ENCODE measurements around the gene L3MBTL1.

The L3MBTL1 gene

DNA sequence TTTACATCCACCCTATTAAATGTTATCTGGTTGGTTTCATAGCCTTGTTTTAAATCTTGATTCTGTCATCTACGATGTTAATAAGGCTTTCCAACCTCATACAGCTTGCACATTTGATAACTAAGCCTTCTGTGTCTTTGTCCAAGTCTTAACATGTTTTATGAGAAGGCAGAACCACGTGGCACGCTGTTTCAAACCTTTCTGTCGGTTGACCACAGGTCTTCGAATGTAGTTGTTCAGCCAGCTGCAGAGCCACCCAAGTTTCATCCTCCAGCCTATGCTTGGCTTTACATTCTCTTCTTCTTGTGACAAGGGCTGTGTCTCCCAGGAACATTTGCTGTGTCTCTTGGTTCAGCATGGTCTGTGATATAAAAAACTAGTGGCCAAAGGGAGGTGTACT, 35.6 kb downstream of the L3MBTL1 start:
- H3K4ac ChIP-seq (ENCODE audit: low read length), result no peak overlapping the region
- H3K23ac ChIP-seq (ENCODE audit: low read depth, low read length, poor library complexity), result no peak overlapping the region
- no peaks in the 10 kb centered on the region for H3K4me1 ChIP-seq (ENCODE audit: control insufficient read depth in 2 of 2, insufficient read depth in 1 of 2, low read depth in 1 of 2, low read length in 2 of 2)
- H4K91ac ChIP-seq (ENCODE audit: low read depth, low read length, poor library complexity), result no peak overlapping the region
- no peak overlapping the region for H3K14ac ChIP-seq (ENCODE audit: low read length)
- no peak overlapping the region for H4K8ac ChIP-seq (ENCODE audit: low read depth, low read length)
- H3K9me3 ChIP-seq (replicated peaks in 1 of 2; ENCODE audit: control insufficient read depth in 2 of 2, insufficient read depth in 1 of 2, low read depth in 1 of 2, low read length in 2 of 2), result peaks cover under 1 to 4% of the 10 kb centered on the region in 2 donors
- H3K4me3 ChIP-seq (ENCODE audit: low read length in 2 of 2), result no peak overlapping the region
- no peak overlapping the region for H3K18ac ChIP-seq (ENCODE audit: low read length)
- H2AK5ac ChIP-seq (ENCODE audit: low read depth, low read length), result no peak overlapping the region
- H2BK15ac ChIP-seq (ENCODE audit: low read length), result no peak overlapping the region
- no peaks in the 10 kb centered on the region for H3K79me1 ChIP-seq (ENCODE audit: low read depth, low read length)
- H2AFZ ChIP-seq (ENCODE audit: low read length), result no peak overlapping the region
- DNase-seq (ENCODE audit: low spot score), result no peak
- peaks cover 0 to 19% of the 10 kb centered on the region in 2 donors for H3K36me3 ChIP-seq (replicated peaks in 1 of 2; ENCODE audit: control insufficient read depth in 2 of 2, insufficient read depth in 2 of 2, low read length in 2 of 2)
- H3K4me2 ChIP-seq (ENCODE audit: insufficient read depth, low read length, poor library complexity, severe bottlenecking), result no peak overlapping the region
- H2BK5ac ChIP-seq (ENCODE audit: low read length), result no peak overlapping the region
- H2BK12ac ChIP-seq (ENCODE audit: low read length), result no peak overlapping the region
- H3K9ac ChIP-seq (ENCODE audit: low read depth, low read length, poor library complexity), result no peak overlapping the region
- H2BK120ac ChIP-seq (ENCODE audit: low read depth, low read length), result no peak overlapping the region
- H3K27ac ChIP-seq (replicated peaks; ENCODE audit: low read length), result no peak overlapping the region
- H3K27me3 ChIP-seq (ENCODE audit: control insufficient read depth in 3 of 3, insufficient read depth in 3 of 3, low read depth in 1 of 3, low read length in 3 of 3), result no peaks in the 10 kb centered on the region
- no CpG with 5 or more reads among the region's 5 CpGs for WGBS, 2 donors (ENCODE audit: extremely low coverage in 2 of 2, insufficient read length in 2 of 2, insufficient replicate concordance in 1 of 2)

DNA sequence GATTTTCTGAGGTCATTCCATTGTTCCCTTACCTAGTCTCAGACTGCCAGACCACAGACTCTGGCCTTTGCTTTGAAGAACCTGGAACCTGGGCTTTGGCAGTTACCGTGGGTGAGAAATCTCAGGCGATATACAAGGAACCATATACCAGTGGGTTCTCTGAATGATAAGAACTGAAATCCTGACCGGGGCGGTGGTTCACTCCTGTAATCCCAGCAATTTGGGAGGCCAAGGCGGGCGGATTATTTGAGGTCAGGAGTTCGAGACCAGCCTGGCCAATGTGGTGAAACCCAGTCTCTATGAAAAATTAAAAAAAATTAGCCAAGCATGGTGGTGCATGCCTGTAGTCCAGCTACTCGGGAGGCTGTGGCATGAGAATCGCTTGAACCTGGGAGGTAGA, 37.0 kb downstream of the L3MBTL1 start:
- no peak overlapping the region for H3K23ac ChIP-seq (ENCODE audit: low read depth, low read length, poor library complexity)
- no peak overlapping the region for H2BK15ac ChIP-seq (ENCODE audit: low read length)
- H3K4ac ChIP-seq (ENCODE audit: low read length), result no peak overlapping the region
- peaks cover 0 to 19% of the 10 kb centered on the region in 2 donors for H3K36me3 ChIP-seq (replicated peaks in 1 of 2; ENCODE audit: control insufficient read depth in 2 of 2, insufficient read depth in 2 of 2, low read length in 2 of 2)
- no peaks in the 10 kb centered on the region for H3K4me1 ChIP-seq (ENCODE audit: control insufficient read depth in 2 of 2, insufficient read depth in 1 of 2, low read depth in 1 of 2, low read length in 2 of 2)
- no peak overlapping the region for H3K4me2 ChIP-seq (ENCODE audit: insufficient read depth, low read length, poor library complexity, severe bottlenecking)
- H4K8ac ChIP-seq (ENCODE audit: low read depth, low read length), result no peak overlapping the region
- no peak overlapping the region for H2BK12ac ChIP-seq (ENCODE audit: low read length)
- no peaks in the 10 kb centered on the region for H3K79me1 ChIP-seq (ENCODE audit: low read depth, low read length)
- no peak overlapping the region for H3K18ac ChIP-seq (ENCODE audit: low read length)
- WGBS, 2 donors (ENCODE audit: extremely low coverage in 2 of 2, insufficient read length in 2 of 2, insufficient replicate concordance in 1 of 2), result no CpG with 5 or more reads among the region's 9 CpGs
- H3K4me3 ChIP-seq (ENCODE audit: low read length in 2 of 2), result no peak overlapping the region
- H2BK120ac ChIP-seq (ENCODE audit: low read depth, low read length), result no peak overlapping the region
- no peak overlapping the region for H2AK5ac ChIP-seq (ENCODE audit: low read depth, low read length)
- no peak for DNase-seq (ENCODE audit: low spot score)
- H3K27ac ChIP-seq (replicated peaks; ENCODE audit: low read length), result no peak overlapping the region
- H3K9me3 ChIP-seq (replicated peaks in 1 of 2; ENCODE audit: control insufficient read depth in 2 of 2, insufficient read depth in 1 of 2, low read depth in 1 of 2, low read length in 2 of 2), result peaks cover 2 to 4% of the 10 kb centered on the region in 2 donors
- H3K27me3 ChIP-seq (ENCODE audit: control insufficient read depth in 3 of 3, insufficient read depth in 3 of 3, low read depth in 1 of 3, low read length in 3 of 3), result no peaks in the 10 kb centered on the region
- no peak overlapping the region for H3K14ac ChIP-seq (ENCODE audit: low read length)
- H3K9ac ChIP-seq (ENCODE audit: low read depth, low read length, poor library complexity), result no peak overlapping the region
- H2BK5ac ChIP-seq (ENCODE audit: low read length), result no peak overlapping the region
- H2AFZ ChIP-seq (ENCODE audit: low read length), result no peak overlapping the region
- H4K91ac ChIP-seq (ENCODE audit: low read depth, low read length, poor library complexity), result no peak overlapping the region

DNA sequence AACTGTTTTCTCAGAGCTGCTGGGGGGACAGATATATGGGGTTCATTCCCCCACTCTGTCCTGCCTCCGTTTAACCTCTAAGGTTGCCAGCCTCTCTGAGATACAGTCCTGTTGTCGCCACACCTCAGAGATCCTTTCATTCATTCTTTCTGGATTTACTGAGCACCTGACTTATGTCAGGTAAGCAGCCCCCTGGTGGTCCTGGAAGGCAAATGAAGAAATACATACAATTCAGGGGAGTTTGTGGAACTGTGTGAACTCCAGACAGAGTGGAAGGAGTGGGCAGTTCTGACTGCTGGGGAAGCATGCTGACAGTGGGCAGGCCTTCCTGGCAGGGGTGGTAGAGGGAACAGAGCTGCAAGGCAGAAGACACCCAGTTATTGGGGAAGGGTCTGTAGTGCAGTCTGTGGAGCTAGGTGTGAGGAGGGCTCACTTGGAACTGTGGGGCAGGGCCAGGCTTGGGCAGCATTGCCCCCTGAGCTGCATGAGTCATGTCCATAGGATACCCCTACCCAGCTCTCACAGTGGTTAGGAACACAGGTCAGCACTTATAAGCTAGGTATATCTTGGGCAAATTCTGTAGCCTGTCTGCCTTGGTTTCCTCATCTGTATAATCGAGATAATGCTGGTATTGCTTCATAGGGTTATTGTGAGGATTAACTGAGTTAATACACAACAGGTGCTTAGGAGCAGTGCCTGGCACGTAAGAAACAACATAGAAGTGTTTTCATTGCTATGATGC, 38.5 kb downstream of the L3MBTL1 start:
- Histone ChIP-seq H3K14ac (ENCODE audit: low read length) (no peak overlapping the region), H3K79me1 (ENCODE audit: low read depth, low read length) (no peaks in the 10 kb centered on the region), H3K9ac (ENCODE audit: low read depth, low read length, poor library complexity) (no peak overlapping the region), H4K8ac (ENCODE audit: low read depth, low read length) (no peak overlapping the region), H3K23ac (ENCODE audit: low read depth, low read length, poor library complexity) (no peak overlapping the region), H2BK12ac (ENCODE audit: low read length) (no peak overlapping the region), H2BK15ac (ENCODE audit: low read length) (no peak overlapping the region), H3K36me3 (replicated peaks in 1 of 2; ENCODE audit: control insufficient read depth in 2 of 2, insufficient read depth in 2 of 2, low read length in 2 of 2) (peaks cover 0 to 12% of the 10 kb centered on the region in 2 donors), H2BK5ac (ENCODE audit: low read length) (no peak overlapping the region), H3K4me2 (ENCODE audit: insufficient read depth, low read length, poor library complexity, severe bottlenecking) (no peak overlapping the region), H2AK5ac (ENCODE audit: low read depth, low read length) (no peak overlapping the region), H2AFZ (ENCODE audit: low read length) (no peak overlapping the region), H3K27me3 (ENCODE audit: control insufficient read depth in 3 of 3, insufficient read depth in 3 of 3, low read depth in 1 of 3, low read length in 3 of 3) (no peaks in the 10 kb centered on the region), H3K18ac (ENCODE audit: low read length) (no peak overlapping the region), H4K91ac (ENCODE audit: low read depth, low read length, poor library complexity) (no peak overlapping the region), H2BK120ac (ENCODE audit: low read depth, low read length) (no peak overlapping the region), H3K27ac (replicated peaks; ENCODE audit: low read length) (no peak overlapping the region), H3K9me3 (replicated peaks in 1 of 2; ENCODE audit: control insufficient read depth in 2 of 2, insufficient read depth in 1 of 2, low read depth in 1 of 2, low read length in 2 of 2) (peaks cover 2 to 4% of the 10 kb centered on the region in 2 donors), H3K4me1 (ENCODE audit: control insufficient read depth in 2 of 2, insufficient read depth in 1 of 2, low read depth in 1 of 2, low read length in 2 of 2) (no peaks in the 10 kb centered on the region), H3K4me3 (ENCODE audit: low read length in 2 of 2) (no peak overlapping the region), H3K4ac (ENCODE audit: low read length) (no peak overlapping the region)
- WGBS, 2 donors (ENCODE audit: extremely low coverage in 2 of 2, insufficient read length in 2 of 2, insufficient replicate concordance in 1 of 2), result no CpG with 5 or more reads among the region's 4 CpGs
- DNase-seq (ENCODE audit: low spot score), result no peak

DNA sequence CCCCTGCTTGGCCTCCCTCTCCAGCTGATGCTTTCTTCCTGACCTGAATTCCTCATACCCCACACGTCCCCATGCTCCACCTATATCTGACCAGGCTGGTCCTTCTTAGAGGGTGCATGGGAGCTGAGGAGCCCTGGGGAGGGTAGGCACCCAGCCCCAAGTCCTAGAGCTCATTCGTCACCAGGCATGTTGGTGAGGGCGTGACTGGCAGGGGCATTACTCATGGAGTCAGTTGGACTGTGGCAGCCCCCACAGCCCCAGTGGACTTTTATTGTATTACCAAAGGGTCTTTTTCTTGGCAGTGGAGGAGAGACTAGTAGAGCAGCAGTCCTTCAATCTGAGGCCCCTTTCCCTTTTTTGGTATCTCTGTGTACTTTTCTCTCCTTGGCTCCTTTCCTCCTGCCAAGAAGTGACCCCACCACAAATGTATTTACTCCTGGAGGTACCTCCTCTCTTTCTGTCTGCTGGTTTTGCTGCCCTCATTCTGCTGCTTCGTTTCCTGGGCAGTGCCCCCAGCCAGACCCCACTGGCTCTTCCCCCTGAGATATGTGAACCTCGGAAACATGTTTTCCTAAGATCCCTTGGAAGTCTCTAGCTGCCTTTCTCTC, 40.9 kb downstream of the L3MBTL1 start:
- Histone ChIP-seq H3K18ac (ENCODE audit: low read length) (no peak overlapping the region), H3K9me3 (replicated peaks in 1 of 2; ENCODE audit: control insufficient read depth in 2 of 2, insufficient read depth in 1 of 2, low read depth in 1 of 2, low read length in 2 of 2) (peaks cover 2 to 4% of the 10 kb centered on the region in 2 donors), H4K91ac (ENCODE audit: low read depth, low read length, poor library complexity) (no peak overlapping the region), H3K27ac (replicated peaks; ENCODE audit: low read length) (no peak overlapping the region), H3K4me1 (ENCODE audit: control insufficient read depth in 2 of 2, insufficient read depth in 1 of 2, low read depth in 1 of 2, low read length in 2 of 2) (no peaks in the 10 kb centered on the region), H2AFZ (ENCODE audit: low read length) (no peak overlapping the region), H3K23ac (ENCODE audit: low read depth, low read length, poor library complexity) (no peak overlapping the region), H2BK12ac (ENCODE audit: low read length) (no peak overlapping the region), H2BK15ac (ENCODE audit: low read length) (no peak overlapping the region), H3K36me3 (replicated peaks in 1 of 2; ENCODE audit: control insufficient read depth in 2 of 2, insufficient read depth in 2 of 2, low read length in 2 of 2) (peaks cover 0 to 6% of the 10 kb centered on the region in 2 donors), H3K14ac (ENCODE audit: low read length) (no peak overlapping the region), H3K9ac (ENCODE audit: low read depth, low read length, poor library complexity) (no peak overlapping the region), H3K4ac (ENCODE audit: low read length) (no peak overlapping the region), H3K79me1 (ENCODE audit: low read depth, low read length) (no peaks in the 10 kb centered on the region), H3K4me3 (ENCODE audit: low read length in 2 of 2) (no peak overlapping the region), H3K4me2 (ENCODE audit: insufficient read depth, low read length, poor library complexity, severe bottlenecking) (no peak overlapping the region), H2BK120ac (ENCODE audit: low read depth, low read length) (no peak overlapping the region), H4K8ac (ENCODE audit: low read depth, low read length) (no peak overlapping the region), H3K27me3 (ENCODE audit: control insufficient read depth in 3 of 3, insufficient read depth in 3 of 3, low read depth in 1 of 3, low read length in 3 of 3) (no peaks in the 10 kb centered on the region), H2BK5ac (ENCODE audit: low read length) (no peak overlapping the region), H2AK5ac (ENCODE audit: low read depth, low read length) (no peak overlapping the region)
- WGBS, 2 donors (ENCODE audit: extremely low coverage in 2 of 2, insufficient read length in 2 of 2, insufficient replicate concordance in 1 of 2), result no CpG with 5 or more reads among the region's 5 CpGs
- no peak for DNase-seq (ENCODE audit: low spot score)

Measured in neuronal stem cell (in vitro differentiated cells).